Stimulated activated CD8-positive, alpha-beta memory T cell treated with anti-CD3 and anti-CD28 coated beads, Interleukin-15, amount 100 ng/mL, for 4 hours (primary cell): ENCODE data around the gene PIAS3.
A peak's percentile ranks its signal among the peaks of the same experiment; 100 is the strongest.

ENCODE experiments used
- DNase-seq, 2 donors: peaks; one replicate each; pipeline ENCODE4 v3.0.0-alpha.2; 2020; ENCODE audit warnings: low read depth in 2 of 2

The PIAS3 gene

DNA sequence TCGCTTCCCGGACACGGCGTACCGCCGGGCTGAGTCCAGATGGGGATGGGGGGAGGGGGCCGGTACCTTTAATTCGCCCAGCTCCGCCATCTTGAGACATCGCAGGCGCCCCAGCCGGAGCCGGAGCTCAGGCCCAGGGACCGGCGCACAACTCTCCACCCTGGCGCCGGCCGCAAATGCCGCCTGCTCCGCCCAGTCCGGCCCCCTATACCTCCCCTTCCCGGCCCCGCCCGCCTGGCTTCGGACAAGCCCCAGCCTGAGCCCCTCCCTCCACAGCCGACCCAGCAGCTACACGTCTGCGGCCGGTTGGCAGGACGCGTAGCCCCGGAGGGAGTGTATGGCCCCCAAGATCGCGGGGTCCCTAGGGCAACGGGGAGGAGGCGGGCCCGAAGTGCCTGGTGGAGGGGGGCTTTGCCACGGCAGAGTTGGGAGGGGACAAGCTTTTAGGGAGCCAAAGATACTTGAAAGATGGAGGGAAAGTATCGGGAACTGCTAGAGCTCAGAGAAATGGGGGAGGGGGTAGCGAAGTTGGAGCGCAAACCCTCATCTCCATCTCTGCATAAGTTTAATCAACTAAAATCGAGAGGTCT is at the start of gene PIAS3:
Gene PIAS3 (minus strand): TSS at position 181 of the 590 bp plus-strand sequence. CDS start 91 bp downstream, at position 90.
- peak; percentile 65 to 71 for DNase-seq

DNA sequence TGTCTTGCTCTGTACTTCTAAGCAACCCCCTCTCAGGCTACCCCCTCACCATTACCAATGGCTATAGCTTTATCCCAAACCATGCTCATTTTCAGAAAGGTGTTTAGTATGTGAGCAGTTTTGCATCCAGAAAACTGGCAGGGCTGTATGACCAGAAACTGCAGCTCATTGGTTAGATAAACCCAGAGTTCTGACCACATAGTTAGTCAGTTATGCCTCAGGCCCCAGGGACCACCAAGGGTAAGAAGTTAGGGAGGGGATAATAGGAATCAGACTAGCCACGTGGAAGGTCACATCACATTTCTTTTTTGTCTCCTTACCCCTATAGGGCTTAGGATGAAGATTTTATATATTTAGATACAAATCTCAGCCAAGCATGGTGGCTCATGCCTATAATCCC is 49.8 kb upstream of the PIAS3 start:
- no peak for DNase-seq

DNA sequence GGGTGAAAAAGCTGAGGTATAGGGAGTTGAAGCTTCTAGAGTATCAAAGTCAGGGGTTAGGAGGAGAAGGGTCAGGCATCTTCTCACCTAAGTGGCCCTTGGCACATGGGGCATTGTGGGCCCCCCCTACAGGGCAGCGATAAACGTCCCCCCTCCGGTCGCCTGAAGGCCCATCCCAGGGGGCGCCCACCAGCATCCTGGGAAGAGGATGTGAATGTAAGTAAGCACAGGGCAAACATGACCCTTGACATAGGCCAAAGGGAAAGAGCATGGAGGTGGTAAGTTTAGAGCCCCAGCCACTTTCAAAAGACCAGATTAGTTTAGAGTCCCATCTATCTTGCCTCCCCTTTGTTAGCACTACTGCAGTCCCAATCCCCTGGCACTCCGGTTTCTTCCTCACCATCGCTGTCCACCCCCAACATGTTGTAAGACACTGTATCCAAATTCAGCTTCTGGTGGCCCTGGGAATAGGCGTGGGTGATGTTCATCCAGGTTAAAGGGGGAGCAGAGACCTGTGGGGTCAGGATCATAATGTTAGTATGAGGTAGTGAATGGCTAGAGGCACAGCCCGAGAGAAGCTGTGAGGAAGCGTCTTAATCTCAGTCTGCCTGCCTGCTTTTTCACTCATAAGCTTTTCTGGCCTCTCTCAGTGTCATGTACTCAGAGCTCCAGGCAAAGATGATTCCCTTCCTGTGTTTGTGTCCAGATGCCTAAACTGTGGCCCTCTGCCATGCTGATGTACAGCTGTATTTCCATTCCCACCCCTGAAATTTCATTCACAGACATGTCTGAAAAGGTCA is 48.3 kb upstream of the PIAS3 start:
- no peak for DNase-seq

DNA sequence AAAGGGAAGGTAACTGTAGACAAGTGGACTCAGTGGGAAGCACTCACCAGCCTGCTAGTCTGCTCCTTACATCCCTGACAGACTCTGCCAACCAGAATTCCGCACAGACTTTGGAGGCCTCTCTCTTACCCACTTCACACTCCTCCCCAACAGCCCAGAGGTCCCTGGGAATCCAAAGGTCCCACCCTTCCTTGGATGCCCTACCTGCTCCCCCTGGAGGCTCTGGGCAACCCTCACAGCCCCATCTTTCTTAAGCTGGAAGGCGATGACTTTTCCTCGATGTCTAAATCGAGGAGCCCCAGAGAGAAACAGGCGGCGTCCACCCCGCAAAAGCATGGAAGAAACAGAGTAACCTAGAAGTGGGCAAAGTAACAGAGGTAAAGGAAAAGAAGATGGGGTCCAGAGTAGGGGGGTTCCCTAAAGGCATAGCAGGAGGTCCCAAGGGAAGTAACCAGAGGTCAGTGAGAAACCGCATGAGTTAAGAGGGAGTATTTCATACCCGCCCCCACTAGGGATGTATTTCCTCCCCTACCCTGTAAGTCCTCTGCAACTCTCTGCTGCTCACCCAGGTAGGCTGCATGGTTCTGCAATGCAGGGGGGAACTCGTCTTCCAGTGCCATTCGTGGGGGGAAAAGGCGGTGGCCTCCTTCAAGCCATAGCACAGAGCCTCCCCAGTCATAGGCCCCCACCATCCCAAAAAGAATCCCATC is 42.6 kb upstream of the PIAS3 start:
- DNase-seq = no peak

DNA sequence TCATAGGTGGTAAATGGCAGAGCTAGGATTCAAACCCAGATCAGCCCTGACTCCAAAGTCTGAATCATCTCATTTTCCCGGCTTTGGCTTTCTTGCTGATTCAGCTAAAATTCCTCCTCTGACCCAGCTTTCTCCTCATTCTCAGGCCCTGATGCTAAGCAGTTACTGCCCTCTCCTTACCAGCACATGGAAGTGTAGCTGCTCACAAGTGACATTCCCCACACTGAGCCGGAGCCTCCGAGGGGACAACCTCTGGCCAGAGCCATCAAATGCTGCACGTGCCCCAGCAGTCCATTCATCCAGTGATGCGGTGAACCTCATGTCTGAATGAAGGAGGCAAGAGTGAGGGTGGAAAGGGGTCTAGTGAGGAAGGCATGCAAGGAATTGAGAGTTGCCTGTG is 39.9 kb upstream of the PIAS3 start:
- no peak for DNase-seq

DNA sequence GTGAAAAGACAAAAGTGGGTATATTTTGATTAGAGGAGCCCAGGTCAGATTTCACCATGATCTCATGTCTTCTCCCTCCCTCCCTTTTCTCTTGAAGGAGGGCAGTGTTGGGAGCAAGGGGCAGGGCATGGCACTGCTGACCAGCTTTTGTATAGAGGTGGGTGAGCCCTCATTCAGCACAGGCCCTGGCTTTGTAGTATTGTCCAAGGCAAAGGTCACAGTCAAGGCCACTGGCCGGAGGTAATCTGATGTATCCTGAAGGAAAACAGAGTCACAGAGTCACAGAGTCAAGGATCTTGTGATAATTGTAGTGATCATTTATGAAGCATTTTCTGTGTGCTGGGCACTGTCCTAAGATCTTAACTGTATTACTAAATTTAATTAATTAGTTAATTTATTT is 39.1 kb upstream of the PIAS3 start:
- no peak for DNase-seq

DNA sequence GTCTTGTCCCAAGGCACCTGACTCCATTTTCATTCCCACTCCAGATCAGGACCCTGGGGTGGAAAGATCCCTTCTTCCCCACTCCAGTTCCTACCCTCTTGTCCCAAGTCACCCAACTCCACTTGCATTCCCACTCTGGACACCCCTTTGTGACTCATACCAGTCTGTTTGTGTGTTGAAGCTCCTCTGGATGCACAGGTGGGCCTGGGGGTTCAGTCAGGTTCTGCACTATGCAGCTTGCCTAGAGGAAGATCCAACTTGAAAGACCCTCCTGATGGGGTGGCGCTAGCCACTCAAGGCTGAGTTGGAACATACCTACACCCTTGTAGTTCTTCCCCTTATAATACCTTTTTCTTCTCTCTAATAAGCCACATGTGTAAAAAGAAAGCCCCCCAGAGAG is 36.6 kb upstream of the PIAS3 start:
- no peak for DNase-seq

DNA sequence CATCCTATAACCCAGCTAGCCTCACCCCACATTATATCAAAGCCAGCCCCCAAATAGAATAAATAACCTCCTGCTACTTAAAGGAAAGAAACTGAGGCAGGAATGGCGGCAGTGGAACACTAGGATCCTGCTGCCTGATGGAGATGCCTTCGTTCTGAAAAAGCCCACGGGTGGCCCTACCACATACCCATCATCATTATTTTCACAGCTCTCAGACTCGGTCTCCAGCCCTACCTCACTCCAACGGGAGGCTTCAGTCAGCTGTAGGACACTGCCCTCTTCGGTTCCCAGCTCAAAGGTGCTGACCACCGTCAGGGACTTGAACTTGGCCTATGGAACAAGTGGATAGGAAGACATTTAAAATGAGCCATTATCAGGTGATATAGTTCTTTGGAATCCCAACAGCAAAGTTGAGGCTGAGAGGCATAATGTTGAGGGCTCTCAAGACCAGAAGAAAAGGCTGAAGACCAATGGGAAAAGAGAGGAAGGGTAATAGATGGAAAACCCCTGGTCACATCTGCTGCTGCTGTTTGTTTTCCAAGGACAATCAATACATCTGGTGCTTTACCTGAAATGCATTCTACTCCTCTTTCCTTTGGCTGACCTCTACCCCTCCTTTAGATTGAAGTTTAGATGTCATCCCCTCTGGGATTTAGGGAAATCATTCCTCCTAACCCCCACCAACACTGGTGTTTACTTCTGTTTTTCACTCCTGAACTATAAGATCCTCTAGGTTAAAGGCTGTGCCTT is 34.6 kb upstream of the PIAS3 start:
- DNase-seq = no peak

DNA sequence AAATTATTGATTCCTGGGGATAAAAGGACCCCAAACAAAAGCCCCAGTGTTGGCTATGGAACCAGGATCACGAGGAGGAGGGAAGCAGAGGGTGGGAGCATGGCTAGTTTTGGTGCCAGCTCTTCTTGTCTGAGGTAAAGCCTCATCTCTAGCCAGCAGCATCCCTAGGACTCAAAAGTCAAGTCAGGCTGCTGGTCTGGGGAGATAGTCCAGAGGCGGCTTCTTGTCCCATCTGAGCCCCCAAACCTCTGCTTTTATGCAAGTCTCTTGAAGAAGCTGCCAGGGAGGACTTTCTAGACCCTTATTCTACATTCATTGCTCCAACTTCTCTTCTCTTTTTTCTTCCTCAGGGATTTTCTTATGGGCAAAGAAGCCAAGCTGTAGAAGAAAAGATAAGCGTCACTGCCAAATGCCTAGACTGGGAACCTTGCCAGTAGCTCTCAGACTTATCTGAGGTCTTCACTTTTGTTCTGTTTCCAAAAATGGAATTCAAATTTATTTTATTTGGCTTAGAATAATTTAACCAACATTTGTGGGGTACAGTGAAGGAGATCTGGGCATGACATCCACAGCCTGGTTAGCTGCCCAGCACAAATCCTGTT is 33.7 kb upstream of the PIAS3 start:
- no peak for DNase-seq

DNA sequence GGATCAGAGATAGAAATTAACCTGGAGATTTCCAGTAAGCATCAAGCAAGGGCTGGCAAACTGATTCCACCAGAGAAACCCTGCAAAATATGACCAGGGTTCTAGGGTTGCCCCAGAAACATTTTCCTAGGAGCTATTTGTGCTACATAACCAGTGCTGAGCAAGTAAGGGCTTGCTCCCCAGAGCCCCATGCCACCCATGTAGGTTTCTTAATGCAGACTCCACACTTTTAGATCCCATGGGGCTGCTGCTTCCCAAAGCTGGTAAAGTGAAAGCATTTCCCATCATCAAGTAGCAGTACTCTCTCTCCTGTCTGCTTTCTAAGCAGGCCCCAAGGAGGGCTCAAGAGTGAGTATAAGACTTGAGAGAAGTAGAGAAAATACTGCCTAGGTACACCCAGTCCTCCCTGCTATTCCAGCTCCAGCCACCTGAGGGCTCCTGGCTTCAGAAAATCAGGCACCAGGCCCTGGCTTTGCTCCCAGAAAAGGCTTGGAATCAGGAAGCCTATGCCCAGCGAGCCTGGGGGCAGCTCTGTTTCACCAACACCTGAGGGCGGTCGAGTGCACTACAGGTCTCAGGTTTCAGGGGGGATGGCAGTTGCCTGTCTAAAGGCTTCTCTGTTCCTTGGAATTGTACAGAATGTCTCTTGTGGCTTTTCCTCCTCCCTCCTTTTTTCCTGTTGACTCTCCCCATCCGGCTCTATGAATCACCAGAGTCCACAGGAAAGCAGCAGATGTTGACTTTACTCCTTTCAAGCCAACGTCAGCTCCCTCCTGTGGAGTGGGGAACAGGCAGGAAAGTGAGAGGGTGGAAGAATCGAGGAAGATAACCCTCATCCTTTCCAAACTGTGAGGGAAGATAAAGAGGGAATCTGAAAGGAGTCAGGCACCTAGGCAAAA is 33.0 kb upstream of the PIAS3 start:
- no peak for DNase-seq

DNA sequence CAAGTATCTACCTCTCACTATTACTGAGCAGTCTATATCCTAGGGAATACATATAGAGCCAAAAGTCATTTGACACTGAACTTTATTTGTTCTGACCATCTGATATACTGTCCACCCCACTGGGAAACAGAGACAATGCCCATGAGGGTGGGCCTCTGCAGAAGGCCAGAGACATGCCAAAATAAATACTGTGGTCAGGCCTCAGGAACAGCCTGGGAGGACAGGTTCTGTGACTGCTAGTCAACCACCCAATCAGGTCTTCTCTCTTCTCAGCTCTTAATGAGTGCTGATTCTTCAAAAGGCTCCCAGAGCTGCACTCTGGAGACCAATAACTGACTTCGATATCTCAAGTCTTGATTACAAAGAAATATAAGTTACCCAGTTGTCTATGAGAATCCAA is 32.3 kb upstream of the PIAS3 start:
- DNase-seq = no peak

DNA sequence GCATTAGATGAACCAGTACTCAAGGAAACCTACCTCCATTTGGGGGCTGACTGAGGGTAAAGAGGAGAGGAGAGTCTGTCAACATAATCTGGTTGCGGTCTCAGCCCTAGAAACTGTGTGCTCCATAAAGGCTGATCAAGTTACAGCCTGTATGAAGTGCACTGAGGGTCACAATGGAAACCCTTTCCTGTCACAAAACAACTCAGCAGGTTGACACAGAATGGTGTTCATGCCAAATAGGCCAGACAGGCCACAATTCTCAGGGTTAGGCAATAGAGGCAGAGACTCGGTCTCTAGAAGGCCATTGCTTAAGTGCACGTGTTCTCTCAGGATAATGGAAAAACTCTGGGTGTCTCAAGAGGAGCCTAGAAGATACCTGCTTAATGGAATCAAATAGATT is 30.8 kb upstream of the PIAS3 start:
- DNase-seq = no peak

DNA sequence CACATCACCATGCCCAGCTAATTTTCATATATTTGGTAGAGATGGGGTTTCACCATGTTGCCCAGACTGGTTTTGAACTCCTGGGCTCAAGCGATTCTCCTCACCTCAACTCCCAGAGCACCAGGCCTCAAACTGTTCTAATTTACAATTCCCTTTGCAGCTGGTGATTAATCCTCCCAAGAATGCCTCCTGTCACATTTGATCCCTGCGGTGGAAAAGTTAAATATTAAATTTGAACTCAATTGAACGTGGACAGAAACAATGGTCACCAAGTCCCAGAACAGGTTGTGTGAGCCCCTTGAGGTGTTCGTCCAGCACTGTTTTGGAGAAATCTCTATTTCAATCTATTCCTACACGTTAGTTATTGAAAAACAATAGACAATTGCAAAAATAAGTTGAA is 28.8 kb upstream of the PIAS3 start:
- no peak for DNase-seq

DNA sequence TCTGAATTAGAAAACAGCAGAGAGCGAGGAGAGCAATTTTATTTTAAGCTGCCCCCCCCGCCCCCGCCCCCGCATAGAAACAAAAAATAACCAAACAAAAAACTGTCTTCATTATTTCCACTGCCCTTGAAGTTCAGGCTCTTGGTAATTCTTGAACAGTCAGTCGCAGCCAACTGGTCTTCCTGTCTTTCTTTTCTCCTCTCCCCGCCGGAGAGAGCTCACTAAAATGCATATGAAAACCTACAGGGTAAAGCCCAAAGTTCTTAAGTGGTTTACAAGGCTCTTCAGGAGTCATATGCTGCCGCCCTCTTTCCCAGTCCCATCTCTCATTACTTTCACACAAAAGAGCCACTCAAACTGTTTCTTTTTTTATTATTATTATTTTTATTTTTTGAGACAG is 27.9 kb upstream of the PIAS3 start:
- DNase-seq = no peak

DNA sequence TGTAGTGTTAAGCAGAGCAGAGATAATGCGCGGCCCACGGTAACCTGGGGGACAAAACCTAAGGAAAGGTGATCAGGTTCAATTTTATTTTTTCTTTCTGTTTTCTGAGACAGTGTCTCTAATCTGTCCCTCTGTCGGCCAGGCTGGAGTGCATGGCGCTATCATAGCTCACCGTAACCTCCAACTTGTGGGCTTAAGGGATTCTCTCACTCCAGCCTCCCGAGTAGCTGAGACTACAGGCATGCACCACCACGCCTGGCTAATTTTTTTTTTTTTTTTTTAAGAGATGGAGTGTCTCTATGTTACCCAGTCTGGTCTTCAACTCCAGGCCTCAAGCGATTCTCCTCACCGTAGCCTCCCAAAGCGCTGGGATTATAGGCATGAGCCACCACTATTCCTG is 27.5 kb upstream of the PIAS3 start:
- no peak for DNase-seq

DNA sequence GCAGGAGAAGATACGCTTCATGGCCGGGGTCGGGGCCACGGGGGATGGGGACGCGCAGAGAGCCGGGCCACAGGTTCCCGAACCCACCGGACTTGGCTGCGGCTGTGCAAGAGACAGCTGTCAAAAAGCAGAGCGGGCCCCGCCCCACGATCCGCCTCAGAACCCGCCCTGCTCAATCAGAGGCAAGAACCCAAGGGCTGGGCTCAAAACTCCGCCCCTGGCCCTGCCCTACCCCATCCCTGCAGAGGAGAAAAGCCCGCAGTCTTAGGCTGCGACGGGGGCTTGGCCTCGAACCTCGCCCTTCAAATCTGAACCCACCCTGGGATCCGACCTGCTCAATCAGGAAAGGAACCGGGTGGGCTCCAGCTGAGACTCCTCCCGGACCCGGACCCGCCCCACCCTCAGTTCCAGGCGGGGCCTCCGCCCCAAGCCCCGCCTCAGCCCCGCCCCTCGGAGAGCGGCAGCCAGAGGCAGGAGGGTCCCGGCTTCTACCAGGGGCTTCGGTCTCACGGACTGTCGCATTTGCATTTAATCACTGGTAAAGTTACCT is 26.9 kb upstream of the PIAS3 start, which contains the start of gene ANKRD35:
Gene ANKRD35 (minus strand): TSS at position 129 of the 550 bp plus-strand sequence. CDS start 108 bp downstream, at position 21.
- DNase-seq = peak; percentile 72 to 79

DNA sequence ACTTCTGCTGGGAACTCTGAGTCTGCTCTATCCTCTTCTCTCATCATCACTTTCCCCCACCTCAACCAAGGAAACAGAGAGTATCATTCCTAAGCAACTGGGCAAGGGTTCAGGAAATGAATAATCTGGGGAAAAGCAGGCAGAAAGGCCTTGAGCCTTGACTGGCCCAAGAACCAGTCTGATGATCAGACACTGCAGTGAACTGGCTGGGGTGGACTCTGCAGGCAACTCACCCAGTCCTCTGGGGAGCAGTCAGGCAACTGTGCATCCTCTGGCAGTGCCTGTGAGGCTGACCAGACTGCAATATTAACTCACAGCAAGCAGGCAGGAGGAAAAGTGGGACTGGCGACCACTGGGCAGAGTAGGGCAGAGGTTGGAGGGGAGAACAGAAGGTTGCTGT is 25.8 kb upstream of the PIAS3 start:
- DNase-seq = no peak

DNA sequence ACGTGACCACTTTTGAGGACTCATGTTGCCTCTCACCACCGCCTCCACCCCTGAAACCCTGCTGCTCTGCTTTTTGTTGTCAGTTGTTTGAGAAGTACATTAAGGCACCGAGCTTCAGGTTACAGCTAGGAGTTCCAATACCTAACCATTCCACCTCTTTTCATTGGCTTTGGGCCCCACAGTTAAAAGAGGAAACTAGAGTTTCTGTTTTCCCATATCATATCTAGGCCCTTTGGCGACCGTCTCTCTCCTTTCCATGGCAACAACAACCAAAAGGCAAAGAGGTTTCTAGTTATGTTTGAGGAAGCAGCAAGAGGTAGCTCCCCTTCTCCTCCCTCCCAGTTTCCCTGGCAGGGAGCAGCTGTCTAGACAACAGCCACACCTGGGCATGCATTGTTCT is 20.9 kb upstream of the PIAS3 start:
- no peak for DNase-seq

DNA sequence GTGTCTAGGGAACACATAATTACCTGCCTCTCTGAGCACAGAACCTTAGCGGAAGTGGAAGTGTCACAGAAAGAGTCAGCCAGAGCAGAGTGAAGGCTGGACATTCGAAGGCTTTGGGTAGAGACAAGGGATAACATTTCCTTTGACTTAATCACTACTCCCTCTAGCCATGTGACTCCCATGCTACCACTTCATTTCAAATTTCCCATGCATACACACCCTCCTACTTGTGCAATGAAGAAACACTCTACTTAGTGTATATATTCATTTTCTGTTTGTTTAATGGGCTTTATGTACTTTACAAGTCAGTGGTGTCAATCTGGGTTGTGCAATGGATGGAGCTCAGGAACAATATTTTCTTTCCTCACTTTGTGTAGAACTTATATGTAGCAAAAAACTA is 19.8 kb upstream of the PIAS3 start:
- DNase-seq = no peak

DNA sequence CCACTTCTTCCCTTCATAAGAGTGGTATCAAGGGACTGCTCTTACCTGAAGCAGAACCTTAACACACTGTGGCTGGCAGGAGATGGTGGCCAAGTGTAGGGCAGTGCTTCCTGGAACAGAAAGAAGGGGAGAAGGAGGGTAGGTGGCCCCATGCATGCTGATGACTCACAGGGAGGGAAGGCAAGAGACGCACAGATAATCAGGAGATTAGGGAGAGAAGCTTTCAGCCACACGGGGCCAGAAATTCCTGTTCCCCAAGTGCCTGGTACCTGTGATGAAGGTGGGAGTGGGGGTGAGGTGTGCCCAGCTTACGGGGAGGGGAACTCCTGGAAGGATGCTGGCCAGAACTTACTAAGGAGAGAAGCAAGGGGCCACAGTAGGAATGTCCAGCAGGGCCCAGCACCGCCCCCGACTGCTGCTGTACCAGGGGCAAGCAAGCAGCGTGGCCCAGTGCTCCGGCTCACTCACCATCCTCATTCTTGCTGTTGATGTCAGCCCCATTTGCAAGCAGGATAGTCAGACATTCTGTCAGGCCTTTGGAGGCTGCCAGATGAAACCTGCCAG is 19.1 kb upstream of the PIAS3 start:
- no peak for DNase-seq
